HepG2 (cell line): ENCODE results near the gene STK32B. TPM values are rescaled to one million over a fixed set of nuclear protein-coding genes. Genes with fewer than 3 reads are reported as not detected.

ENCODE experiments used
- ATAC-seq: fragments of 200-7000 bp; cut with Tn5 transposase; 3 replicates; pipeline ENCODE4 v1.9.1; 2020; ENCODE audit warnings: mild to moderate bottlenecking, moderate library complexity
- BruUV-seq: library from RNA; stranded (reverse); fragments of 400-500 nt; replicated peaks from 2 replicates; lab custom pipeline; 2021; lab: Mats Ljungman, UMichigan
- CTCF ChIA-PET: fragments of 300-600 bp; formaldehyde crosslinking; extraction: SDS; loops from one replicate; lab custom pipeline; 2021; ENCODE audit warnings: low total read pairs, inconsistent platforms, low intra/inter-chr PET ratio; lab: Yijun Ruan, JAX
- POLR2A ChIA-PET: fragments of 350-600 bp; sonication (Branson Sonifier 250); formaldehyde crosslinking; loops from one replicate; lab custom pipeline; 2020; ENCODE audit warnings: antibody characterized with exemption, inconsistent platforms; lab: Yijun Ruan, JAX
- DNase-seq: peaks from one replicate; pipeline ENCODE4 v3.0.0-alpha.2; 2015; ENCODE audit warnings: low spot score
- FAIRE-seq: peaks from 3 replicates; lab custom pipeline; 2011; peaks lifted over from hg19 to GRCh38; lab: Jason Lieb, UNC
- H2AFZ ChIP-seq: one replicate; pipeline ENCODE4 v1.6.1; 2011; ENCODE audit warnings: low read length, inconsistent platforms
- H3K27ac ChIP-seq: fragments of 300-600 bp; 3 replicates; pipeline ENCODE4 v1.8.0; 2011; ENCODE audit warnings: mixed run types, mild to moderate bottlenecking, mixed read lengths, low read length, inconsistent platforms; ENCODE audit not compliant: insufficient read depth; ENCODE audit errors: extremely low read length
- H3K27me3 ChIP-seq, 2 experiments: fragments of 200-600 bp in 1 of 2; 2 replicates in 1 of 2; 3 replicates in 1 of 2; pipeline versions ENCODE4 v1.6.0 to v1.8.0; 2011; ENCODE audit warnings: low read length in 2 of 2, mild to moderate bottlenecking in 2 of 2, moderate library complexity in 2 of 2, inconsistent platforms in 1 of 2; ENCODE audit not compliant: insufficient read depth in 2 of 2, control insufficient read depth in 1 of 2
- H3K36me3 ChIP-seq, 2 experiments: fragments of 200-600 bp in 1 of 2; replicated peaks in 1 of 2; 2 replicates in 1 of 2; 3 replicates in 1 of 2; pipeline versions ENCODE4 v1.5.1 to v1.8.0; 2011; ENCODE audit warnings: low read length in 2 of 2, inconsistent platforms in 1 of 2; ENCODE audit not compliant: insufficient read depth in 2 of 2, control insufficient read depth in 1 of 2
- H3K4me1 ChIP-seq: 2 replicates; pipeline ENCODE4 v1.5.1; 2012; ENCODE audit warnings: low read length, inconsistent platforms; ENCODE audit not compliant: insufficient read depth
- H3K4me2 ChIP-seq: 2 replicates; pipeline ENCODE4 v1.6.0; 2011; ENCODE audit warnings: low read depth, low read length, inconsistent platforms
- H3K4me3 ChIP-seq, 3 experiments: fragments of 200-600 bp in 1 of 3; sonication (generic), shearing (Covaris generic) in 1 of 3; replicated peaks in 1 of 3; 2 replicates each; pipeline ENCODE4 v1.5.1; 2011 to 2016; ENCODE audit warnings: low read length in 3 of 3, inconsistent platforms in 2 of 3, low read depth in 2 of 3, mild to moderate bottlenecking in 2 of 3, control low read depth in 1 of 3, mixed read lengths in 1 of 3; ENCODE audit not compliant: insufficient read depth in 1 of 3
- H3K79me2 ChIP-seq: one replicate; pipeline ENCODE4 v1.6.1; 2011; ENCODE audit warnings: low read length, inconsistent platforms; ENCODE audit not compliant: insufficient read depth
- H3K9ac ChIP-seq: 2 replicates; pipeline ENCODE4 v1.6.0; 2011; ENCODE audit warnings: mild to moderate bottlenecking, low read depth, low read length, inconsistent platforms; ENCODE audit not compliant: insufficient read depth
- H3K9me3 ChIP-seq: 2 replicates; pipeline ENCODE4 v1.5.1; 2012; ENCODE audit warnings: mild to moderate bottlenecking, low read length
- H4K20me1 ChIP-seq: 2 replicates; pipeline ENCODE4 v1.6.0; 2011; ENCODE audit warnings: inconsistent platforms, mild to moderate bottlenecking, low read length, moderate library complexity; ENCODE audit not compliant: insufficient read depth
- BCLAF1 ChIP-seq: fragments of 450-650 bp; IDR thresholded peaks from 2 replicates; pipeline ENCODE4 v1.6.1; 2017; ENCODE audit warnings: mild to moderate bottlenecking
- DNMT3B ChIP-seq: conservative IDR thresholded peaks from 2 replicates; pipeline ENCODE4 v1.6.1; 2016; ENCODE audit warnings: missing biosample characterization, control low read depth
- HBP1 ChIP-seq: IDR thresholded peaks from 2 replicates; pipeline ENCODE4 v1.6.1; 2016; ENCODE audit warnings: low read depth, control low read depth
- HOXA5 ChIP-seq: sonication (generic); formaldehyde crosslinking; IDR thresholded peaks from 2 replicates; pipeline ENCODE4 v1.4.0; 2020; ENCODE audit warnings: missing genetic modification reagents
- PHF21A ChIP-seq: sonication (generic); formaldehyde crosslinking; IDR thresholded peaks from 2 replicates; pipeline ENCODE4 v1.5.0; 2020; ENCODE audit warnings: mild to moderate bottlenecking, missing genetic modification reagents
- RBM22 ChIP-seq: fragments of 200-400 bp; formaldehyde crosslinking; optimal IDR thresholded peaks from 2 replicates; pipeline ENCODE3; 2017; ENCODE audit warnings: mild to moderate bottlenecking, low read length, moderate library complexity
- SKI ChIP-seq: fragments of 450-650 bp; IDR thresholded peaks from one replicate; pipeline ENCODE4 v1.6.1; 2018; ENCODE audit warnings: mild to moderate bottlenecking; ENCODE audit not compliant: partially characterized antibody
- SNAPC4 ChIP-seq: sonication (generic); formaldehyde crosslinking; IDR thresholded peaks from 2 replicates; pipeline ENCODE4 v1.4.0; 2020; ENCODE audit warnings: mild to moderate bottlenecking, missing genetic modification reagents
- SSRP1 ChIP-seq: IDR thresholded peaks from 2 replicates; pipeline ENCODE4 v1.6.1; 2016; ENCODE audit warnings: control low read depth
- TFE3 ChIP-seq: IDR thresholded peaks from 2 replicates; pipeline ENCODE4 v1.6.1; 2016
- THAP11 ChIP-seq: IDR thresholded peaks from 2 replicates; pipeline ENCODE4 v1.6.1; 2016; ENCODE audit warnings: missing biosample characterization, missing genetic modification reagents
- ZBTB3 ChIP-seq: sonication (generic); formaldehyde crosslinking; IDR thresholded peaks from 2 replicates; pipeline ENCODE4 v1.4.0; 2020; ENCODE audit warnings: low read depth, mild to moderate bottlenecking, moderate library complexity, missing genetic modification reagents, borderline replicate concordance
- ZMYM3 ChIP-seq: sonication (generic); formaldehyde crosslinking; IDR thresholded peaks from 2 replicates; pipeline ENCODE4 v1.5.1; 2020; ENCODE audit warnings: mild to moderate bottlenecking, missing genetic modification reagents
- WGBS: methylation state at CpG from one replicate; pipeline ENCODE4 v1.1.6; 2017; ENCODE audit warnings: low lambda C conversion rate; 5-methylcytosine and 5-hydroxymethylcytosine counted together
- in situ Hi-C: cut with HindIII; loops from 2 replicates; pipeline ENCODE4 v1.10.0; 2017; ENCODE audit warnings: low pct_unique_long_range_greater_than_20kb; ENCODE audit not compliant: extremely low pct_ligation_motif_present
- intact Hi-C: fragments of 100-400 bp; cut with micrococcal nuclease; formaldehyde crosslinking; loops from one replicate; pipeline ENCODE4 v1.10.0; 2022; ENCODE audit not compliant: unreplicated experiment
- polyA plus RNA-seq, 8 experiments: library from polyadenylated mRNA; depleted of rRNA in 3 of 8; stranded (reverse) in 7 of 8; unstranded in 1 of 8; fragments of >200 nt; fragmentation: Illumina TruSeq in 4 of 8; extraction: Trizol in 4 of 8; gene quantifications; 2 replicates each; pipeline versions ENCODE4 v1.2.1 to v1.2.3, GENCODE V29; 2011 to 2016; ENCODE audit warnings: low read depth in 4 of 8, missing spikeins in 1 of 8, mixed read lengths in 1 of 8; ENCODE audit not compliant: insufficient read depth in 1 of 8
- total RNA-seq, 5 experiments: library from RNA; depleted of rRNA; stranded (reverse); fragments of >200 nt; fragmentation: Illumina TruSeq; extraction: Trizol; gene quantifications; 2 replicates each; pipeline ENCODE4 v1.2.3, GENCODE V29; 2016; ENCODE audit warnings: low read depth in 1 of 5

The STK32B gene
- total and polyA plus RNA-seq, 2 of the 13 experiments (the other 11 are each of a cell fraction or from before 2014, with no cell fraction given), result not detected

GRCh38 chr4:5526080-5526846 is 475.0 kb downstream of the STK32B start:
- Histone ChIP-seq H3K27ac (no peak overlapping the region), H2AFZ (no peak overlapping the region), H3K79me2 (no peaks in the 10 kb centered on the region), H4K20me1 (no peaks in the 10 kb centered on the region), H3K9ac (no peak overlapping the region), H3K4me3 (no peak overlapping the region), H3K9me3 (no peaks in the 10 kb centered on the region), H3K4me1 (no peaks in the 10 kb centered on the region), H3K4me2 (no peak overlapping the region), H3K27me3 (no peaks in the 10 kb centered on the region), H3K36me3 (no peaks in the 10 kb centered on the region)
- FAIRE-seq (no peak), ATAC-seq (no peak), DNase-seq (no peak)
- CTCF ChIA-PET, result no interaction called here
- no TSS peak for BruUV-seq
- in situ Hi-C loops, result no loop called here
- POLR2A ChIA-PET, result no interaction called here
- 10% methylated on average over 3 of the region's 3 CpGs for WGBS
- intact Hi-C loops, result no loop called here
- TF ChIP-seq SSRP1 (CRISPR knock-in tag) (no peak), ZBTB3 (CRISPR knock-in tag) (no peak), TFE3 (CRISPR knock-in tag) (no peak), SNAPC4 (CRISPR knock-in tag) (no peak), HOXA5 (no peak), ZMYM3 (CRISPR knock-in tag) (no peak), RBM22 (no peak), DNMT3B (CRISPR knock-in tag) (no peak), THAP11 (CRISPR knock-in tag) (no peak), PHF21A (CRISPR knock-in tag) (no peak), HBP1 (no peak), SKI (no peak), BCLAF1 (no peak)
